NCI-H2171 treated with DMSO at 0.1 percent for 48 hours (cell line): ENCODE data around the gene ENOX1.

ENCODE experiments used
- DNase-seq: peaks from one replicate; lab custom pipeline; 2025; lab: John Stamatoyannopoulos, UW

Gene ENOX1

GRCh38 chr13:43315522-43315921 lies 471.2 kb downstream of the ENOX1 start:
- DNase-seq = no peak

- no peak for DNase-seq
Measured at GRCh38 chr13:43309311-43309710, 477.5 kb downstream of the ENOX1 start.

GRCh38 chr13:43307921-43308433 lies 478.8 kb downstream of the ENOX1 start:
- peak; percentile 54 for DNase-seq

GRCh38 chr13:43307221-43307920 lies 479.4 kb downstream of the ENOX1 start:
- DNase-seq = no peak

- DNase-seq = no peak
Measured at GRCh38 chr13:43306372-43306771, 480.4 kb downstream of the ENOX1 start.

- no peak for DNase-seq
Measured at GRCh38 chr13:43305416-43305815, 481.4 kb downstream of the ENOX1 start.

GRCh38 chr13:43304945-43305344 lies 481.8 kb downstream of the ENOX1 start:
- DNase-seq = no peak

- DNase-seq = no peak
Measured at GRCh38 chr13:43304449-43304848, 482.3 kb downstream of the ENOX1 start.

GRCh38 chr13:43303033-43303729 lies 483.6 kb downstream of the ENOX1 start:
- peak; percentile 59 for DNase-seq

- peak; percentile 73 for DNase-seq
Measured at GRCh38 chr13:43301346-43301969, 485.3 kb downstream of the ENOX1 start.

- DNase-seq = no peak
Measured at GRCh38 chr13:43300865-43301264, 485.9 kb downstream of the ENOX1 start.

GRCh38 chr13:43299374-43299773 lies 487.4 kb downstream of the ENOX1 start:
- DNase-seq = no peak

- DNase-seq = peak; percentile 86
Measured at GRCh38 chr13:43298816-43299215, 488.0 kb downstream of the ENOX1 start.

- peak; percentile 50 for DNase-seq
Measured at GRCh38 chr13:43297967-43298678, 488.6 kb downstream of the ENOX1 start.

- no peak for DNase-seq
Measured at GRCh38 chr13:43295825-43296564, 490.8 kb downstream of the ENOX1 start.

GRCh38 chr13:43295321-43295720 lies 491.5 kb downstream of the ENOX1 start:
- no peak for DNase-seq

GRCh38 chr13:43294412-43294811 lies 492.4 kb downstream of the ENOX1 start:
- no peak for DNase-seq

GRCh38 chr13:43293986-43294385 lies 492.8 kb downstream of the ENOX1 start:
- DNase-seq = no peak

GRCh38 chr13:43293561-43293960 lies 493.2 kb downstream of the ENOX1 start:
- DNase-seq = no peak

- no peak for DNase-seq
Measured at GRCh38 chr13:43293008-43293407, 493.8 kb downstream of the ENOX1 start.

GRCh38 chr13:43291287-43292060 lies 495.3 kb downstream of the ENOX1 start:
- no peak for DNase-seq
